GM19395 (cell line): ENCODE measurements around the gene DSCAML1.

Experiments used
- ATAC-seq: cut with Tn5 transposase; IDR thresholded peaks from one replicate; pipeline ENCODE4 v1.9.1; 2021; ENCODE audit warnings: mild to moderate bottlenecking, moderate library complexity; ENCODE audit not compliant: unreplicated experiment

Gene DSCAML1

GRCh38 chr11:117670924-117671323 is 126.1 kb downstream of the DSCAML1 start:
- ATAC-seq, result no peak

GRCh38 chr11:117670443-117670842 is 126.6 kb downstream of the DSCAML1 start:
- no peak for ATAC-seq

GRCh38 chr11:117669616-117670015 is 127.4 kb downstream of the DSCAML1 start:
- ATAC-seq, result no peak

- ATAC-seq, result no peak
Observed at GRCh38 chr11:117669062-117669461, 128.0 kb downstream of the DSCAML1 start.

- ATAC-seq, result no peak
Observed at GRCh38 chr11:117668321-117668751, 128.7 kb downstream of the DSCAML1 start.

- no peak for ATAC-seq
Observed at GRCh38 chr11:117664897-117665296, 132.1 kb downstream of the DSCAML1 start.

- ATAC-seq, result no peak
Observed at GRCh38 chr11:117663821-117664220, 133.2 kb downstream of the DSCAML1 start.

GRCh38 chr11:117663414-117663813 is 133.6 kb downstream of the DSCAML1 start:
- ATAC-seq, result no peak

GRCh38 chr11:117662671-117663269 is 134.2 kb downstream of the DSCAML1 start:
- no peak for ATAC-seq

GRCh38 chr11:117662255-117662654 is 134.8 kb downstream of the DSCAML1 start:
- no peak for ATAC-seq

GRCh38 chr11:117658809-117659208 is 138.2 kb downstream of the DSCAML1 start:
- ATAC-seq, result no peak

- no peak for ATAC-seq
Observed at GRCh38 chr11:117657794-117658193, 139.2 kb downstream of the DSCAML1 start.

- ATAC-seq, result no peak
Observed at GRCh38 chr11:117654281-117655255, 142.4 kb downstream of the DSCAML1 start.

GRCh38 chr11:117652521-117652920 is 144.5 kb downstream of the DSCAML1 start:
- no peak for ATAC-seq

- no peak for ATAC-seq
Observed at GRCh38 chr11:117649296-117650055, 147.5 kb downstream of the DSCAML1 start.

GRCh38 chr11:117647872-117648271 is 149.1 kb downstream of the DSCAML1 start:
- ATAC-seq, result no peak

- no peak for ATAC-seq
Observed at GRCh38 chr11:117647207-117647606, 149.8 kb downstream of the DSCAML1 start.

GRCh38 chr11:117646411-117646810 is 150.6 kb downstream of the DSCAML1 start:
- no peak for ATAC-seq

GRCh38 chr11:117644403-117645155 is 152.4 kb downstream of the DSCAML1 start:
- no peak for ATAC-seq

GRCh38 chr11:117643606-117644300 is 153.3 kb downstream of the DSCAML1 start:
- ATAC-seq, result no peak
